Astrocyte (in vitro differentiated cells and primary cell): ENCODE results near the gene TOMM40L. TPM values are rescaled to one million over a fixed set of nuclear protein-coding genes. Genes with fewer than 3 reads are reported as not detected.

Experiments used
- DNase-seq: peaks from one replicate; pipeline ENCODE4 v3.0.0-alpha.2; 2010; ENCODE audit warnings: low read depth
- FAIRE-seq: peaks from 2 replicates; lab custom pipeline; 2011; peaks lifted over from hg19 to GRCh38; lab: Jason Lieb, UNC
- H2AFZ ChIP-seq: 2 replicates; pipeline ENCODE4 v1.6.0; 2012; ENCODE audit warnings: low read depth, low read length, inconsistent platforms
- H3K27ac ChIP-seq: 2 replicates; pipeline ENCODE4 v1.5.1; 2011; ENCODE audit warnings: low read depth, low read length, inconsistent platforms
- H3K27me3 ChIP-seq: 2 replicates; pipeline ENCODE4 v1.6.0; 2011; ENCODE audit warnings: low read length, inconsistent platforms; ENCODE audit not compliant: insufficient read depth
- H3K36me3 ChIP-seq: 2 replicates; pipeline ENCODE4 v1.5.1; 2011; ENCODE audit warnings: low read length, inconsistent platforms; ENCODE audit not compliant: insufficient read depth
- H3K4me1 ChIP-seq: 2 replicates; pipeline ENCODE4 v1.5.1; 2011; ENCODE audit warnings: low read length, inconsistent platforms; ENCODE audit not compliant: insufficient read depth
- H3K4me2 ChIP-seq: 2 replicates; pipeline ENCODE4 v1.6.0; 2012; ENCODE audit warnings: low read length, inconsistent platforms
- H3K4me3 ChIP-seq: 2 replicates; pipeline ENCODE4 v1.5.1; 2011; ENCODE audit warnings: low read depth, mild to moderate bottlenecking, low read length, inconsistent platforms; ENCODE audit not compliant: insufficient read depth
- H3K79me2 ChIP-seq: 2 replicates; pipeline ENCODE4 v1.6.0; 2012; ENCODE audit warnings: mild to moderate bottlenecking, low read length, inconsistent platforms; ENCODE audit not compliant: insufficient read depth
- H3K9ac ChIP-seq: 2 replicates; pipeline ENCODE4 v1.6.0; 2012; ENCODE audit warnings: mild to moderate bottlenecking, low read length, inconsistent platforms
- H3K9me3 ChIP-seq: 2 replicates; pipeline ENCODE4 v1.5.1; 2012; ENCODE audit warnings: low read depth, mild to moderate bottlenecking, low read length, inconsistent platforms; ENCODE audit not compliant: insufficient read depth
- H4K20me1 ChIP-seq: 2 replicates; pipeline ENCODE4 v1.6.0; 2012; ENCODE audit warnings: low read length, inconsistent platforms; ENCODE audit not compliant: insufficient read depth
- H3K27ac Mint-ChIP-seq: one replicate; pipeline ENCODE4 v1.8.0; 2021; ENCODE audit warnings: mild to moderate bottlenecking, mixed read lengths; ENCODE audit not compliant: unreplicated experiment
- H3K27me3 Mint-ChIP-seq: one replicate; pipeline ENCODE4 v1.8.0; 2021; ENCODE audit warnings: low read depth, mixed read lengths; ENCODE audit not compliant: unreplicated experiment
- H3K36me3 Mint-ChIP-seq: one replicate; pipeline ENCODE4 v1.8.0; 2021; ENCODE audit warnings: low read depth, mixed read lengths; ENCODE audit not compliant: unreplicated experiment
- H3K4me1 Mint-ChIP-seq: one replicate; pipeline ENCODE4 v1.8.0; 2021; ENCODE audit warnings: low read depth, mixed read lengths; ENCODE audit not compliant: unreplicated experiment
- H3K4me3 Mint-ChIP-seq: one replicate; pipeline ENCODE4 v1.8.0; 2021; ENCODE audit warnings: mild to moderate bottlenecking, moderate library complexity, mixed read lengths; ENCODE audit not compliant: unreplicated experiment
- H3K9me3 Mint-ChIP-seq: one replicate; pipeline ENCODE4 v1.8.0; 2021; ENCODE audit warnings: mild to moderate bottlenecking, mixed read lengths; ENCODE audit not compliant: unreplicated experiment
- EZH2 ChIP-seq: IDR thresholded peaks from 2 replicates; pipeline ENCODE4 v1.6.1; 2012; ENCODE audit warnings: mild to moderate bottlenecking, low read length, inconsistent platforms; ENCODE audit not compliant: insufficient read depth
- total RNA-seq: library from RNA; stranded (reverse); gene quantifications from 2 replicates; pipeline ENCODE4 v1.2.1, GENCODE V29; 2021
- TF ChIP-seq, protein P1 (sequence below): IDR thresholded peaks from 2 replicates; pipeline ENCODE4 v1.5.1; 2011; ENCODE audit warnings: low read depth, mild to moderate bottlenecking, inconsistent platforms, low read length, moderate library complexity; ENCODE audit not compliant: insufficient read depth

TOMM40L gene
- total RNA-seq, 1 donor from 2014 or later = 12.0 TPM

DNA sequence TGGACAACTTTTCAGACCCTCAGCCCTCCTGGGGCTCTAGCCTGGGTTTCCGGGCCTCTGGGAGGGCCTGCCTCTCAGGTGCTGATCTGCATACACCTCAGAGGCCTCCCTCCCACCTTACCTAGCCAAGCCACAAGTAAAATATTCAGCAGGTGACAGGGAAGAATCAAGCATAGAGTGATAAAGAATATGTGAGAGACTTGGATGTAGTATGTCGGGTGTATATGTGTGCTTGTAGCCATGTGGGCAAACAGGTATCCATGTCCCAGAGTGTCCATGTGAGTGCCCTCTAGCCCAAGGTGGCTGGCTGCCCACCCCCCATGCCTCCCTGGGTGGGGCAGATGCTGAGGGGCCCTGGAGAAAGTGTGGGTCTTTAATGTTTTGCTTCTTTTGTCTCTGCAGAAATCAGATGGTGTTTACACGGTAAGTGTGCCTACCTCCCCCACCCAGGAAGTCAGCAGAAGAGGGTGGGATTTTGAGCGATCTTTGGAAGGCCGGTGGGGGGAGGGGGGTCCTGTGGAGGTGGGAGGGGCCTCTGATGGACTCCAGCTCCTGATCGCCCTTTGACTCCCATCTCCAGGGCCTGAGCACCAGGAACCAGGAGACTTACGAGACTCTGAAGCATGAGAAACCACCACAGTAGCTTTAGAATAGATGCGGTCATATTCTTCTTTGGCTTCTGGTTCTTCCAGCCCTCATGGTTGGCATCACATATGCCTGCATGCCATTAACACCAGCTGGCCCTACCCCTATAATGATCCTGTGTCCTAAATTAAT is 7.4 kb upstream of the TOMM40L start:
- no peak overlapping the region for H3K9ac ChIP-seq
- H3K4me1 ChIP-seq = peaks cover 14% of the 10 kb centered on the region
- no peak overlapping the region for H2AFZ ChIP-seq
- no peak overlapping the region for H3K4me3 ChIP-seq
- DNase-seq = no peak
- peaks cover 9% of the 10 kb centered on the region for H3K27me3 Mint-ChIP-seq
- H3K4me2 ChIP-seq = no peak overlapping the region
- H4K20me1 ChIP-seq = no peaks in the 10 kb centered on the region
- no peaks in the 10 kb centered on the region for H3K79me2 ChIP-seq
- peaks cover 10% of the 10 kb centered on the region for H3K36me3 ChIP-seq
- no peaks in the 10 kb centered on the region for H3K9me3 Mint-ChIP-seq
- H3K9me3 ChIP-seq = no peaks in the 10 kb centered on the region
- H3K4me3 Mint-ChIP-seq = peak overlapping the region; percentile 45
- peaks cover 15% of the 10 kb centered on the region for H3K4me1 Mint-ChIP-seq
- TF ChIP-seq, protein P1, sequence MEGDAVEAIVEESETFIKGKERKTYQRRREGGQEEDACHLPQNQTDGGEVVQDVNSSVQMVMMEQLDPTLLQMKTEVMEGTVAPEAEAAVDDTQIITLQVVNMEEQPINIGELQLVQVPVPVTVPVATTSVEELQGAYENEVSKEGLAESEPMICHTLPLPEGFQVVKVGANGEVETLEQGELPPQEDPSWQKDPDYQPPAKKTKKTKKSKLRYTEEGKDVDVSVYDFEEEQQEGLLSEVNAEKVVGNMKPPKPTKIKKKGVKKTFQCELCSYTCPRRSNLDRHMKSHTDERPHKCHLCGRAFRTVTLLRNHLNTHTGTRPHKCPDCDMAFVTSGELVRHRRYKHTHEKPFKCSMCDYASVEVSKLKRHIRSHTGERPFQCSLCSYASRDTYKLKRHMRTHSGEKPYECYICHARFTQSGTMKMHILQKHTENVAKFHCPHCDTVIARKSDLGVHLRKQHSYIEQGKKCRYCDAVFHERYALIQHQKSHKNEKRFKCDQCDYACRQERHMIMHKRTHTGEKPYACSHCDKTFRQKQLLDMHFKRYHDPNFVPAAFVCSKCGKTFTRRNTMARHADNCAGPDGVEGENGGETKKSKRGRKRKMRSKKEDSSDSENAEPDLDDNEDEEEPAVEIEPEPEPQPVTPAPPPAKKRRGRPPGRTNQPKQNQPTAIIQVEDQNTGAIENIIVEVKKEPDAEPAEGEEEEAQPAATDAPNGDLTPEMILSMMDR = no peak
- TF ChIP-seq EZH2 = no peak
- no peaks in the 10 kb centered on the region for H3K27me3 ChIP-seq
- H3K27ac Mint-ChIP-seq = no peak overlapping the region
- peaks cover 12% of the 10 kb centered on the region for H3K36me3 Mint-ChIP-seq
- no peak overlapping the region for H3K27ac ChIP-seq
- FAIRE-seq = no peak

DNA sequence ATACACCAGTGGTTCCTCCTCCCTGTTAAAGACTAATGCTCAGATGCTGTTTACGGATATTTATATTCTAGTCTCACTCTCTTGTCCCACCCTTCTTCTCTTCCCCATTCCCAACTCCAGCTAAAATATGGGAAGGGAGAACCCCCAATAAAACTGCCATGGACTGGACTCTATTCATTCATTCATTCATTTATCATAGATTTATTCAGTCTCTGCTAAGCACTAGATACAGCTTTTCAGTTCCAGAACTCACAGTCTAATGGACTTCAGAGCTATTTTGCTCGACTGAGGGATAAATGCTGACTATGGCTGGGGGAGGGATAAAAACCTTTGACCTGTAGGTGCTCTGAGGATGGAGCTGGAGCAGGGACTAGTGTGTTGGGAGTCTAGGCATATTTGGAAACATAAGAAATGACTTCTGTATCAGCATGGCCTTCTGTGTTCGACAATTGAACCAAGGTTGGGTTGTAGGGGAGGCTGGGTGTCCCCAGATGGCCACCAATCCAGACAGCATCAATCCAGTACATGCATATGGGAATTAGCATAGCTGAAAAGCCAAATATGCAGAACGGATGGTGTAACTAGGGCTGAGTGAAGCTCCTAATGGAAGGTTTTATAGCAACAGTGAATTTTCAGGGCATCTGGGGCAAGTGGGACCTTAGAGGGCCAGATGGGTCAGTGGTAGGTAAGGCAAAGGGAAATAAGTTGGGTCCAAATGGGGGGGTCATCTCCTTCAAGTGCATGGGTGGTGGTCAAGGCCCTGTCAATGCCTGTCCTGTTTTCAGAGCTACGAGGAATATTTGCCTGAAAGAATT is 6.6 kb upstream of the TOMM40L start:
- Histone ChIP-seq H3K79me2 (no peaks in the 10 kb centered on the region), H3K27ac (no peak overlapping the region), H3K4me3 (no peak overlapping the region), H4K20me1 (no peaks in the 10 kb centered on the region), H3K9me3 (no peaks in the 10 kb centered on the region), H3K9ac (no peak overlapping the region), H3K36me3 (peaks cover 3% of the 10 kb centered on the region), H3K4me2 (no peak overlapping the region), H2AFZ (no peak overlapping the region), H3K27me3 (no peaks in the 10 kb centered on the region), H3K4me1 (peaks cover 14% of the 10 kb centered on the region)
- H3K9me3 Mint-ChIP-seq = no peaks in the 10 kb centered on the region
- no peak overlapping the region for H3K4me3 Mint-ChIP-seq
- TF ChIP-seq EZH2 = no peak
- TF ChIP-seq, protein P1 = no peak
- peaks cover 11% of the 10 kb centered on the region for H3K27me3 Mint-ChIP-seq
- peaks cover 8% of the 10 kb centered on the region for H3K36me3 Mint-ChIP-seq
- FAIRE-seq = no peak
- DNase-seq = no peak
- peaks cover 15% of the 10 kb centered on the region for H3K4me1 Mint-ChIP-seq
- H3K27ac Mint-ChIP-seq = no peak overlapping the region
